SK-N-MC (cell line): ENCODE results near the gene SPC25.
"Not testable (repeated sequence)": the region's sequence is repeated elsewhere in the genome, so short reads cannot be mapped to it uniquely, and the experiment has no call there.

Experiments
- DNase-seq: peaks from one replicate; pipeline ENCODE4 v3.0.0-alpha.2; 2011; ENCODE audit warnings: low read depth, low spot score
- H3K27ac ChIP-seq: fragments of 200-600 bp; sonication (generic); 2 replicates; pipeline ENCODE4 v1.5.1; 2016; ENCODE audit warnings: mixed run types
- H3K36me3 ChIP-seq: fragments of 200-600 bp; sonication (generic); 2 replicates; pipeline ENCODE4 v1.6.1; 2017; ENCODE audit warnings: antibody characterized with exemption, low read length, mixed read lengths; ENCODE audit not compliant: insufficient read depth
- H3K4me3 ChIP-seq: fragments of 200-600 bp; sonication (generic); 2 replicates; pipeline ENCODE4 v1.5.1; 2016
- H3K9ac ChIP-seq: fragments of 200-600 bp; sonication (generic); 2 replicates; pipeline ENCODE4 v1.8.0; 2017; ENCODE audit warnings: mixed run types, mixed read lengths; ENCODE audit not compliant: insufficient read length
- H3K9me3 ChIP-seq: fragments of 200-600 bp; sonication (generic); 2 replicates; pipeline ENCODE4 v1.6.1; 2017; ENCODE audit warnings: low read depth, mild to moderate bottlenecking, antibody characterized with exemption, low read length, moderate library complexity, mixed read lengths
- EZH2 ChIP-seq: fragments of 200-600 bp; sonication (generic); IDR thresholded peaks from one replicate; pipeline ENCODE4 v1.6.1; 2017; ENCODE audit warnings: antibody characterized with exemption
- FOXP2 ChIP-seq: optimal IDR thresholded peaks from 2 replicates; pipeline ENCODE3; 2011; ENCODE audit warnings: mild to moderate bottlenecking, moderate library complexity; ENCODE audit not compliant: insufficient read depth; ENCODE audit errors: extremely low read length, control extremely low read depth
- POLR2AphosphoS5 ChIP-seq: IDR thresholded peaks from 2 replicates; pipeline ENCODE4 v1.6.1; 2012; ENCODE audit warnings: mild to moderate bottlenecking, low read depth, low read length, borderline replicate concordance

SPC25 gene

GRCh38 chr2:168890006-168890782, at the start of gene SPC25:
Gene SPC25, minus strand, starts transcription at chr2:168890430. Its CDS starts 911 bp downstream, at chr2:168889519.
- H3K36me3 ChIP-seq: peaks cover 17% of the 10 kb centered on the region
- peak within 1 kb of the TSS; percentile 78 for H3K9ac ChIP-seq
- TF ChIP-seq EZH2: no peak
- TF ChIP-seq POLR2AphosphoS5: peak; percentile 78
- peak within 1 kb of the TSS; percentile 87 for H3K4me3 ChIP-seq
- no peaks in the 10 kb centered on the region for H3K9me3 ChIP-seq
- no peak within 1 kb of the TSS for H3K27ac ChIP-seq
- peak; percentile 72 for DNase-seq

GRCh38 chr2:168939918-168940317, 49.7 kb upstream of the SPC25 start:
- no peaks in the 10 kb centered on the region for H3K9me3 ChIP-seq
- no peaks in the 10 kb centered on the region for H3K36me3 ChIP-seq
- TF ChIP-seq POLR2AphosphoS5: no peak
- no peak for TF ChIP-seq EZH2
- no peak for TF ChIP-seq FOXP2
- DNase-seq: no peak
- H3K9ac ChIP-seq: no peak overlapping the region
- no peak overlapping the region for H3K27ac ChIP-seq
- H3K4me3 ChIP-seq: no peak overlapping the region

GRCh38 chr2:168939061-168939460, 48.8 kb upstream of the SPC25 start:
- Histone ChIP-seq H3K9me3 (no peaks in the 10 kb centered on the region), H3K36me3 (no peaks in the 10 kb centered on the region), H3K27ac (no peak overlapping the region), H3K4me3 (no peak overlapping the region), H3K9ac (no peak overlapping the region)
- TF ChIP-seq EZH2: no peak
- DNase-seq: no peak

- Histone ChIP-seq H3K4me3 (no peak overlapping the region), H3K36me3 (no peaks in the 10 kb centered on the region), H3K27ac (no peak overlapping the region), H3K9me3 (no peaks in the 10 kb centered on the region), H3K9ac (no peak overlapping the region)
- TF ChIP-seq FOXP2 (no peak), POLR2AphosphoS5 (no peak), EZH2 (no peak)
- no peak for DNase-seq
Measured at GRCh38 chr2:168935810-168936581, 45.8 kb upstream of the SPC25 start.

- Histone ChIP-seq H3K4me3 (no peak overlapping the region), H3K27ac (no peak overlapping the region), H3K9ac (no peak overlapping the region), H3K36me3 (no peaks in the 10 kb centered on the region), H3K9me3 (no peaks in the 10 kb centered on the region)
- TF ChIP-seq POLR2AphosphoS5 (no peak), FOXP2 (no peak), EZH2 (no peak)
- no peak for DNase-seq
Measured at GRCh38 chr2:168934826-168935225, 44.6 kb upstream of the SPC25 start.

- H3K27ac ChIP-seq, H3K9me3 ChIP-seq, H3K9ac ChIP-seq, H3K4me3 ChIP-seq, H3K36me3 ChIP-seq, DNase-seq: not testable (repeated sequence)
Measured at GRCh38 chr2:168932174-168932573, 41.9 kb upstream of the SPC25 start.

GRCh38 chr2:168930242-168930641, 40.0 kb upstream of the SPC25 start:
- Histone ChIP-seq H3K9me3 (no peaks in the 10 kb centered on the region), H3K27ac (no peak overlapping the region), H3K36me3 (no peaks in the 10 kb centered on the region), H3K4me3 (no peak overlapping the region), H3K9ac (no peak overlapping the region)
- TF ChIP-seq POLR2AphosphoS5: no peak
- no peak for TF ChIP-seq FOXP2
- no peak for DNase-seq

- DNase-seq: no peak
- no peaks in the 10 kb centered on the region for H3K36me3 ChIP-seq
- no peak overlapping the region for H3K27ac ChIP-seq
- H3K9me3 ChIP-seq: no peaks in the 10 kb centered on the region
- H3K4me3 ChIP-seq: no peak overlapping the region
- TF ChIP-seq FOXP2 (no peak), EZH2 (no peak), POLR2AphosphoS5 (no peak)
- H3K9ac ChIP-seq: no peak overlapping the region
Measured at GRCh38 chr2:168929031-168929430, 38.8 kb upstream of the SPC25 start.

GRCh38 chr2:168928113-168928831, 38.0 kb upstream of the SPC25 start:
- no peak overlapping the region for H3K9ac ChIP-seq
- no peak for TF ChIP-seq POLR2AphosphoS5
- no peak for TF ChIP-seq EZH2
- TF ChIP-seq FOXP2: no peak
- no peaks in the 10 kb centered on the region for H3K36me3 ChIP-seq
- H3K27ac ChIP-seq: no peak overlapping the region
- no peak overlapping the region for H3K4me3 ChIP-seq
- no peaks in the 10 kb centered on the region for H3K9me3 ChIP-seq
- no peak for DNase-seq
